OCI-LY3 (cell line): ENCODE data around the gene BRAP.

ENCODE experiments used
- CTCF ChIP-seq: fragments of 200-600, 300-600 bp; sonication (generic); IDR thresholded peaks from 2 replicates; pipeline ENCODE4 v1.5.1; 2014; ENCODE audit warnings: antibody characterized with exemption, low read length, low read depth
- EZH2phosphoT487 ChIP-seq: fragments of 200-600 bp; shearing (Covaris generic); IDR thresholded peaks from 2 replicates; pipeline ENCODE4 v1.6.1; 2018; ENCODE audit warnings: antibody characterized with exemption, mixed run types, low read depth

- TF ChIP-seq CTCF (no peak), EZH2phosphoT487 (no peak)
These were observed 79.0 kb downstream of the BRAP start for GRCh38 chr12:111606767-111607230.
